Endodermal cell (in vitro differentiated cells): ENCODE results near the gene FBLN2. TPM values are rescaled to one million over a fixed set of nuclear protein-coding genes. Genes with fewer than 3 reads are reported as not detected.

Experiments used
- DNase-seq: peaks from one replicate; pipeline ENCODE4 v3.0.0-alpha.2; 2017
- H3K27ac ChIP-seq: 2 replicates; pipeline ENCODE4 v1.5.1; 2013; ENCODE audit warnings: mild to moderate bottlenecking, low read depth, low read length, moderate library complexity
- H3K27me3 ChIP-seq: 2 replicates; pipeline ENCODE4 v1.6.1; 2013; ENCODE audit warnings: mild to moderate bottlenecking, low read length, moderate library complexity; ENCODE audit not compliant: insufficient read depth, control insufficient read depth, poor library complexity, severe bottlenecking
- H3K36me3 ChIP-seq: 2 replicates; pipeline ENCODE4 v1.7.0; 2013; ENCODE audit warnings: mild to moderate bottlenecking, low read length, moderate library complexity; ENCODE audit not compliant: control insufficient read depth, insufficient read depth
- H3K4me1 ChIP-seq: one replicate; pipeline ENCODE4 v1.7.0; 2013; ENCODE audit warnings: low read length; ENCODE audit not compliant: control insufficient read depth, insufficient read depth
- H3K4me3 ChIP-seq: 2 replicates; pipeline ENCODE4 v1.5.1; 2013; ENCODE audit warnings: mild to moderate bottlenecking, low read length, moderate library complexity
- H3K9ac ChIP-seq: 2 replicates; pipeline ENCODE4 v1.6.1; 2013; ENCODE audit warnings: mild to moderate bottlenecking, low read length, moderate library complexity; ENCODE audit not compliant: poor library complexity, severe bottlenecking; ENCODE audit errors: extremely low read depth
- H3K9me3 ChIP-seq: 2 replicates; pipeline ENCODE4 v1.6.1; 2013; ENCODE audit warnings: mild to moderate bottlenecking, low read length, moderate library complexity; ENCODE audit not compliant: control insufficient read depth
- H3K27ac Mint-ChIP-seq: 2 replicates; pipeline ENCODE4 v1.8.0; 2020; ENCODE audit warnings: mixed read lengths
- H3K27me3 Mint-ChIP-seq: 2 replicates; pipeline ENCODE4 v1.8.0; 2021; ENCODE audit warnings: mild to moderate bottlenecking, mixed read lengths; ENCODE audit not compliant: insufficient read depth
- H3K36me3 Mint-ChIP-seq: 2 replicates; pipeline ENCODE4 v1.8.0; 2020; ENCODE audit warnings: low read depth, mixed read lengths
- H3K4me1 Mint-ChIP-seq: 2 replicates; pipeline ENCODE4 v1.8.0; 2020; ENCODE audit warnings: mixed read lengths
- H3K4me3 Mint-ChIP-seq: 2 replicates; pipeline ENCODE4 v1.8.0; 2020; ENCODE audit warnings: mild to moderate bottlenecking, moderate library complexity, mixed read lengths
- H3K9me3 Mint-ChIP-seq: 2 replicates; pipeline ENCODE4 v1.8.0; 2020; ENCODE audit warnings: mild to moderate bottlenecking, mixed read lengths
- WGBS, 2 experiments: methylation state at CpG; one replicate each; pipeline versions ENCODE4 v1.1.5 to v1.1.7; 2013; ENCODE audit warnings: missing lambda C conversion rate in 2 of 2, mixed read lengths in 1 of 2; ENCODE audit not compliant: insufficient coverage in 1 of 2, insufficient read length in 1 of 2; 5-methylcytosine and 5-hydroxymethylcytosine counted together
- total RNA-seq, 2 donors: library from RNA; stranded (reverse); fragmentation: NEBNext Ultra II Directional in 1 of 2; extraction: Animal tissue kit (Norgen Biotek cat#: 25700) in 1 of 2; gene quantifications; 2 replicates in 1 of 2; 3 replicates in 1 of 2; pipeline ENCODE4 v1.2.1, GENCODE V29; 2021
- TF ChIP-seq, protein P1 (sequence below): fragments of 200-600 bp; sonication (generic); conservative IDR thresholded peaks from 2 replicates; pipeline ENCODE4 v1.5.0; 2021; ENCODE audit warnings: antibody characterized with exemption, mild to moderate bottlenecking

Gene FBLN2
- total RNA-seq, 2 donors from 2014 or later, result 86.1 to 136 TPM

DNA sequence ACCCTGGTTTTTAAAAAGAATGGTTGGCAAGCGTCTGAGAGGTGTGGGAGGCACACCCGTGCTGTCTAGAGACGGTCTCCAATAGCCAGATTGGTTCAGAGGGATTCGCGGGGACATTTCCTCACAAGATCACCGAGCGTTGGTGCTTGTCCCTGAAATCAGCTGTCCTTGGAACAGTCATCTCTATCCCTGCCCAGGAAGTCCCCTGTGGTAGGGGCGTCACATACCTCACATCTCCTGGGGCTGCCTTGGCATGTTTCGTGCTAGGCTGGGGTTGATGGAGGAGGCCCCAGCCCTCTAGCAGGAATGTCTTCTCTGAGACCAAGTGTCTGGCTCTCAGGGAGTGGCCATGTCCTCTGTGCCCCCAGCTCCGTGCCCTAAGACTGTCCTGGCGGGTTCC is 6.8 kb downstream of the FBLN2 start:
- H3K36me3 Mint-ChIP-seq, result no peaks in the 10 kb centered on the region
- H3K27me3 Mint-ChIP-seq, result peaks cover 5% of the 10 kb centered on the region
- DNase-seq, result no peak
- Histone ChIP-seq H3K27ac (peak overlapping the region; percentile 81), H3K9ac (no peak overlapping the region), H3K4me3 (no peak overlapping the region), H3K9me3 (no peaks in the 10 kb centered on the region), H3K36me3 (no peaks in the 10 kb centered on the region), H3K27me3 (no peaks in the 10 kb centered on the region), H3K4me1 (peaks cover 7% of the 10 kb centered on the region)
- H3K4me3 Mint-ChIP-seq, result no peak overlapping the region
- peaks cover 15% of the 10 kb centered on the region for H3K4me1 Mint-ChIP-seq
- TF ChIP-seq, protein P1, sequence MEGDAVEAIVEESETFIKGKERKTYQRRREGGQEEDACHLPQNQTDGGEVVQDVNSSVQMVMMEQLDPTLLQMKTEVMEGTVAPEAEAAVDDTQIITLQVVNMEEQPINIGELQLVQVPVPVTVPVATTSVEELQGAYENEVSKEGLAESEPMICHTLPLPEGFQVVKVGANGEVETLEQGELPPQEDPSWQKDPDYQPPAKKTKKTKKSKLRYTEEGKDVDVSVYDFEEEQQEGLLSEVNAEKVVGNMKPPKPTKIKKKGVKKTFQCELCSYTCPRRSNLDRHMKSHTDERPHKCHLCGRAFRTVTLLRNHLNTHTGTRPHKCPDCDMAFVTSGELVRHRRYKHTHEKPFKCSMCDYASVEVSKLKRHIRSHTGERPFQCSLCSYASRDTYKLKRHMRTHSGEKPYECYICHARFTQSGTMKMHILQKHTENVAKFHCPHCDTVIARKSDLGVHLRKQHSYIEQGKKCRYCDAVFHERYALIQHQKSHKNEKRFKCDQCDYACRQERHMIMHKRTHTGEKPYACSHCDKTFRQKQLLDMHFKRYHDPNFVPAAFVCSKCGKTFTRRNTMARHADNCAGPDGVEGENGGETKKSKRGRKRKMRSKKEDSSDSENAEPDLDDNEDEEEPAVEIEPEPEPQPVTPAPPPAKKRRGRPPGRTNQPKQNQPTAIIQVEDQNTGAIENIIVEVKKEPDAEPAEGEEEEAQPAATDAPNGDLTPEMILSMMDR, result no peak
- 92% methylated on average over 10 to 11 of the region's 11 CpGs for WGBS, 2 experiments
- peak overlapping the region; percentile 28 for H3K27ac Mint-ChIP-seq
- H3K9me3 Mint-ChIP-seq, result no peaks in the 10 kb centered on the region

DNA sequence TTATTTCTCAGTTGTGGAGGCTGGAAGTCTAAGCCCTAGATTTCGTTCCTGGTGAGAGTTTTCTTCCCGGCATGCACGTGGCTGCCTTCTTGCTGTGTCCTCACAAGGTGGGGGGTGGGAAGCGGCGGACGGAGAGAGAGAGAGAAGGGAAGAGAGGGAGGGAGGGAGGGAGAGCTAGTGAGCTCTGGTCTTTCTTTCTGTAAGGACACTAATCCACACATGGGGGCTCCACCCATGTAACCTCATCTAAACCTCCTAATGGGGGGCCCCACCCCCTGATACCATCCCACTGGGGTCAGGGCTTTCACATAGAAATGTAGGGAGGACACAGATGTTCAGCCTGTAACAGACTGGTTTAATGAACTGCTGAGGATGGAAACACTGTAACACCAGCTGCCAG is 7.3 kb downstream of the FBLN2 start:
- H3K9ac ChIP-seq, result no peak overlapping the region
- TF ChIP-seq, protein P1, result no peak
- no peak overlapping the region for H3K4me3 ChIP-seq
- H3K27me3 ChIP-seq, result no peaks in the 10 kb centered on the region
- DNase-seq, result no peak
- H3K4me1 ChIP-seq, result peaks cover 7% of the 10 kb centered on the region
- H3K27ac ChIP-seq, result peak overlapping the region; percentile 81
- H3K36me3 Mint-ChIP-seq, result no peaks in the 10 kb centered on the region
- peaks cover 5% of the 10 kb centered on the region for H3K27me3 Mint-ChIP-seq
- no peaks in the 10 kb centered on the region for H3K36me3 ChIP-seq
- H3K9me3 ChIP-seq, result no peaks in the 10 kb centered on the region
- no peak overlapping the region for H3K4me3 Mint-ChIP-seq
- H3K4me1 Mint-ChIP-seq, result peaks cover 15% of the 10 kb centered on the region
- peak overlapping the region; percentile 28 for H3K27ac Mint-ChIP-seq
- no peaks in the 10 kb centered on the region for H3K9me3 Mint-ChIP-seq
- WGBS, 2 experiments, result 40 to 70% methylated on average over 1 to 6 of the region's 6 CpGs

DNA sequence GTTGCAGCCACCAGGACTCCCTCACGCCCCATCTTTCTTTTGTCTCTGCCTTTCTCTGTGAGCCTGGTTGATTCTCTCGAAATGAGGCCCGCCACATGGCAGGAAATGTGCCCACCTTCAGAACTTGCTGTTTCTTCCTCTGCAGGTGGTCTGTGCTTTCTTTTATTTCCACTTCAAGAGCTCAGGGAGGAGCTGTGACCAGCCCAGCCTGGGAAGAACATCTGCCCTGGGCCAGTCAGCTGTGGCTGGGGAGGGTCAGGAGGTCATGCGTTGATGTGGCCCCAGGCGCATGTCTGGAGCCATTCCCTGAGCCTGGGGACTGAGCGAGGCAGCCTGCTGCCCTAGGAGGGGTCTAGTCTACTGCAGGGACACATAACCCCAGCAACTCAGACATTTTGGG is 8.0 kb downstream of the FBLN2 start:
- peaks cover 2% of the 10 kb centered on the region for H3K36me3 Mint-ChIP-seq
- Histone ChIP-seq H3K4me3 (no peak overlapping the region), H3K36me3 (no peaks in the 10 kb centered on the region), H3K9me3 (no peaks in the 10 kb centered on the region), H3K9ac (no peak overlapping the region), H3K27me3 (no peaks in the 10 kb centered on the region), H3K4me1 (peaks cover 7% of the 10 kb centered on the region), H3K27ac (peak overlapping the region; percentile 81)
- peak overlapping the region; percentile 30 for H3K27ac Mint-ChIP-seq
- H3K27me3 Mint-ChIP-seq, result peaks cover 5% of the 10 kb centered on the region
- WGBS, 2 experiments, result 68 to 81% methylated on average over 3 to 6 of the region's 6 CpGs
- no peaks in the 10 kb centered on the region for H3K9me3 Mint-ChIP-seq
- TF ChIP-seq, protein P1, result no peak
- no peak overlapping the region for H3K4me3 Mint-ChIP-seq
- H3K4me1 Mint-ChIP-seq, result peaks cover 13% of the 10 kb centered on the region
- no peak for DNase-seq
